Progenitor cell of endocrine pancreas (in vitro differentiated cells): ENCODE data around the gene RFX7. TPM values are rescaled to one million over a fixed set of nuclear protein-coding genes. Genes with fewer than 3 reads are reported as not detected.

Experiments
- DNase-seq: peaks from one replicate; pipeline ENCODE4 v3.0.0; 2021; ENCODE audit warnings: low spot score; ENCODE audit not compliant: unreplicated experiment
- H3K27ac Mint-ChIP-seq: 2 replicates; pipeline ENCODE4 v1.8.0; 2021; ENCODE audit warnings: mild to moderate bottlenecking, moderate library complexity, mixed read lengths
- H3K27me3 Mint-ChIP-seq: 2 replicates; pipeline ENCODE4 v1.8.0; 2021; ENCODE audit warnings: mixed read lengths
- H3K36me3 Mint-ChIP-seq: 2 replicates; pipeline ENCODE4 v1.8.0; 2022; ENCODE audit warnings: mixed read lengths; ENCODE audit not compliant: insufficient read depth
- H3K4me1 Mint-ChIP-seq: 2 replicates; pipeline ENCODE4 v1.8.0; 2021; ENCODE audit warnings: low read depth, mixed read lengths
- H3K4me3 Mint-ChIP-seq: 2 replicates; pipeline ENCODE4 v1.8.0; 2021; ENCODE audit warnings: low read depth, mild to moderate bottlenecking, moderate library complexity, mixed read lengths
- H3K9me3 Mint-ChIP-seq: 2 replicates; pipeline ENCODE4 v1.8.0; 2021; ENCODE audit warnings: low read depth, mixed read lengths
- total RNA-seq: library from RNA; stranded (reverse); gene quantifications from 2 replicates; pipeline ENCODE4 v1.2.1, GENCODE V29; 2021
- TF ChIP-seq, protein P1 (sequence below): fragments of 200-600 bp; sonication (generic); IDR thresholded peaks from one replicate; pipeline ENCODE4 v1.5.0; 2021; ENCODE audit warnings: antibody characterized with exemption, mild to moderate bottlenecking; ENCODE audit not compliant: unreplicated experiment

The RFX7 gene
- total RNA-seq, 1 donor from 2014 or later = 33.6 TPM

DNA sequence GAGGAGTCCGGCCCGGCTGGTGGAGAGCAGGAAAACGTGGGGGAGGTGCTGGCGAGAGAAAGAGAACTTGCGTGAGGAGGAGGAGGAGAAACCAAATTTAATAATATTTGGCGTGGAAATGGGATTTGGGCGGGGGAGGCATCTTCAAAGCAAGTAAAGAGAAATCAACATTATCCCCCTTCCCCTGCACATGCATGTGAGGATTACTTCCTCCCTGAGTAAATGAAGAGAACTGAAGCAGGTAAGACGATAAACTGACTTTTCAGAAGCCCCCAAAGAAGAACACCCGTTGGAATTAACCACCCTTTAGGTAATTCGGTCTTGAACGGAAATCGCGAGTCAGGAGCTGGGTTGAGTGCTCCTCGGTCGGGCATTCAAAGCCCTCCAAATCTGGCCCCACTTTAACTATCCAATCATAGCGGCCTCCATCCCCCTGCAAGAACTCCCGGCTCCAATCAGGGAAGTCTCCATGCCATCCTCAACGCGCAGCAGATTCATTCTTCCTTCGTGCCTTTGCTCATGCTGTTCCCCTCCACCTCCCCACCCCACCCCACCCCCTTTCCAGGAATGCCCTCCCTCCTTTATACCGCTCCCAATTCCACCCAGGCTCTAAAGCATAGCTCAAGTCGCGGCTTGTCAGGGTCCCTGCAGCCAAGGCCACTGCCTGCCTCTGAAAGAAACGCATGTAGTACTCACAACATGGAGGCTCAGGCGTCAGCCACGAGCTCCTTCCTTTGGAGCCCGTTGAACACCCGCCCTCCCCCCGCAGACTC lies 545 bp upstream of the RFX7 start:
- Mint-ChIP-seq H3K4me1 (peaks cover 36% of the 10 kb centered on the region), H3K9me3 (no peaks in the 10 kb centered on the region), H3K36me3 (peaks cover 3% of the 10 kb centered on the region), H3K27ac (peak overlapping the region; percentile 90), H3K27me3 (peaks cover 9% of the 10 kb centered on the region), H3K4me3 (peak overlapping the region; percentile 86)
- TF ChIP-seq, protein P1, sequence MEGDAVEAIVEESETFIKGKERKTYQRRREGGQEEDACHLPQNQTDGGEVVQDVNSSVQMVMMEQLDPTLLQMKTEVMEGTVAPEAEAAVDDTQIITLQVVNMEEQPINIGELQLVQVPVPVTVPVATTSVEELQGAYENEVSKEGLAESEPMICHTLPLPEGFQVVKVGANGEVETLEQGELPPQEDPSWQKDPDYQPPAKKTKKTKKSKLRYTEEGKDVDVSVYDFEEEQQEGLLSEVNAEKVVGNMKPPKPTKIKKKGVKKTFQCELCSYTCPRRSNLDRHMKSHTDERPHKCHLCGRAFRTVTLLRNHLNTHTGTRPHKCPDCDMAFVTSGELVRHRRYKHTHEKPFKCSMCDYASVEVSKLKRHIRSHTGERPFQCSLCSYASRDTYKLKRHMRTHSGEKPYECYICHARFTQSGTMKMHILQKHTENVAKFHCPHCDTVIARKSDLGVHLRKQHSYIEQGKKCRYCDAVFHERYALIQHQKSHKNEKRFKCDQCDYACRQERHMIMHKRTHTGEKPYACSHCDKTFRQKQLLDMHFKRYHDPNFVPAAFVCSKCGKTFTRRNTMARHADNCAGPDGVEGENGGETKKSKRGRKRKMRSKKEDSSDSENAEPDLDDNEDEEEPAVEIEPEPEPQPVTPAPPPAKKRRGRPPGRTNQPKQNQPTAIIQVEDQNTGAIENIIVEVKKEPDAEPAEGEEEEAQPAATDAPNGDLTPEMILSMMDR = no peak
- peak; percentile 10 for DNase-seq

DNA sequence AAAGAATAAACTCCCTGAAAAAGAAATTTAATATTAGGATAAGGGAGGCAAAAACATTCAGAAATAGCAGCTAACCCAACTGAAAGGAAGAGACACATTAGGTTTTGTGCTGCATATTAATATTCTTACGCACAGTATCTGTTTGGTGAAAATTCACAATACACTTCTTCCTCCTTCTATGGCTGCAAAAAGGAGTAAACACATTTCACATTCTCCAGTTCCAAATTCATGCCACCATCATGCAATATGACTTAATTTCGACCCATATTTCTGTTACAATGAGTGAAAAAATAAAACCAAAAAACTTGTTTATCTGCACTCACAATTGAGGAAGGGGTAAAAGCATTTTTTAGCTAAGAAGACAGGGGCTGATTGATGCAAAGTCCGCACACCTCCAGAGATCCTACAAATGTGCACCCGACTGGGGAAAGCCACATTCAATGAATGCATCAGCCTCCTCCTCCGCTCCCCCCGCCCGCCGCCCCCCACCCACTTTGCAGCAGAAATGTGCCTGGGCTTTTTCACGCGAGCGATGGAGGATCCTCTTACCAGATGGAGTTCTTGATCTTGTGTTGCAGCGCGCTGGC lies 1.0 kb downstream of the RFX7 start:
- TF ChIP-seq, protein P1 = no peak
- Mint-ChIP-seq H3K36me3 (peaks cover 4% of the 10 kb centered on the region), H3K27ac (peak overlapping the region; percentile 90), H3K27me3 (peaks cover 9% of the 10 kb centered on the region), H3K4me3 (peak overlapping the region; percentile 87), H3K4me1 (peaks cover 23% of the 10 kb centered on the region), H3K9me3 (no peaks in the 10 kb centered on the region)
- DNase-seq = no peak

DNA sequence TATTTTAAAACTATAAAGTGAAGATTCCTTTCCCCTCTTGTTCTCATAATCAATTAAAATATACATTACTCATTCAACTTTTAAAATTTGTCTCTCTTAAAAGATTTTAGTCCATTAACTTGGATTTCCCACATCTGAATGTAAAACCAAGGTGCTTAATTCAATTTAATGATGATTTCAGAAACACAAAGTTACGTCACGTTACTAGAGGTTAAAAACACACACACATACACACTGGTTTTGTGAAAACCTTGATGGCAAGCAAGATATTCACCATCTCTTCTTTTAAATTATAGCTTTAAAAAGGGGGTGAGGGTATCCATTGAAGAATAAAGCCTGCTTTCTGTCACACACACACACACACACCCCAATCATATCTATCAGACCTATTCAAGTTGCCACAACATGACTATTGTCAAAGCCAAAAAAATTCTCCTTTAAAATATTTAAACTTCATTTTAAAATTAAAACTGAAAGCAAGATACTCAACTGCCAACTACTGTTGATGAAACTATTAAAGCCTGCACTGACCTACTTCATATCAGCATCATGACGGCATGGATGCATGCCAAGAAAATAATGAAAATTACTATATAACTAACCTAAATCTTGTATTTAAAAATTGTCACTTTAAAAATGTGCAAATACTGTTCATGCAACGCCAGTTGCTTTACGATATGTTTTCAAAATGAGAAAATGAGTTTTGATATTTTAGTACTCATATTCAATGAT lies 2.1 kb downstream of the RFX7 start:
- H3K4me3 Mint-ChIP-seq = peak overlapping the region; percentile 87

DNA sequence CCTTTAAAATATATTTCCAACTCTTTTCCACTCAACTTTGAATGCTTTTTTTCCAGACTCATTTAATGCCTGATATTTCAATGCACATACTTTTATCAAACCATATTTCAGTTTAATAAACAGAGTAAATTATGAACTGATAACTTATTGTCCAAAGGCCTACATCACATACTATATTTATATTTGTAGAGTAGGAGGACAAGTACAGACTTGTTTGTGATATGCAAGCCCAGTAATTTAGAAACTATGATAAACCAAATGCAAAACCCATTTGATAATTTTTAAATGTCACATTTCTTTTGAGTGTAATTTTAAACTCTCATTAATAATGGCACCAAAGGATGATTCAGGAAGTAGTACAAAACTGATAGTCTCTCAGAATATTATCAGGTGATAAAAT lies 3.3 kb downstream of the RFX7 start:
- H3K4me3 Mint-ChIP-seq = no peak overlapping the region

More for the DNA sequence above, 2.1 kb downstream of the RFX7 start:
- H3K27ac Mint-ChIP-seq = no peak overlapping the region
- TF ChIP-seq, protein P1 = no peak
- H3K9me3 Mint-ChIP-seq = no peaks in the 10 kb centered on the region
- DNase-seq = no peak
- peaks cover 22% of the 10 kb centered on the region for H3K4me1 Mint-ChIP-seq
- peaks cover 4% of the 10 kb centered on the region for H3K27me3 Mint-ChIP-seq
- peaks cover 7% of the 10 kb centered on the region for H3K36me3 Mint-ChIP-seq

DNA sequence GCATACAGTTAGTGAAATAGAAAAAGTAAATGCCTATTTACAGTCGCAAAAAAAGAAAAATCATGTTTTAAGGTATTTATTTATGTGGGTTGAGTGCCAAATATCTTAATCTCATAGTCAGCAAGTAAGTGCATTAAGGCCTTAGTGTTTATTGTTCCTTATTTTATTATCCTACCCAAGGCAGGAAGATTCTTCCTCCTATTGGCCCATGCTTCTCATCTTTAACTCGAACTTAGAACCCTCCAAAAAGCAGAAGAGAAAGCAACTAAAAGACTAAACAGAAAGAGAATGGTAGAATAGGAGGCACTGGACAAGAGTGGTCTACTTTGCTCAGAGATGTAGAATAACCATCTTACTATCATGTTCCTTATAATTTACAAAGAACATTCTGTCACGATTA lies 7.5 kb downstream of the RFX7 start:
- TF ChIP-seq, protein P1 = no peak
- Mint-ChIP-seq H3K36me3 (peaks cover 50% of the 10 kb centered on the region), H3K4me3 (no peak overlapping the region), H3K9me3 (peaks cover 28% of the 10 kb centered on the region), H3K4me1 (peaks cover 2% of the 10 kb centered on the region), H3K27me3 (no peaks in the 10 kb centered on the region), H3K27ac (no peak overlapping the region)
- no peak for DNase-seq

More for the DNA sequence above, 3.3 kb downstream of the RFX7 start:
- peaks cover 11% of the 10 kb centered on the region for H3K36me3 Mint-ChIP-seq
- DNase-seq = no peak
- TF ChIP-seq, protein P1 = no peak
- no peaks in the 10 kb centered on the region for H3K27me3 Mint-ChIP-seq
- H3K4me1 Mint-ChIP-seq = peaks cover 15% of the 10 kb centered on the region
- no peak overlapping the region for H3K27ac Mint-ChIP-seq
- peaks cover 1% of the 10 kb centered on the region for H3K9me3 Mint-ChIP-seq
